Activated B cell treated with CpG ODN at 0.5 μM for 24 hours (primary cell): ENCODE data around the gene GIPC1. TPM values are rescaled to one million over a fixed set of nuclear protein-coding genes. Genes with fewer than 3 reads are reported as not detected.

Experiments used
- ATAC-seq: fragments of 200-7000 bp; cut with Tn5 transposase; one replicate; pipeline ENCODE4 v1.10.0; 2021; ENCODE audit warnings: low read depth, mild to moderate bottlenecking, moderate library complexity
- CTCF ChIA-PET: fragments of 350-600 bp; sonication (Branson Sonifier 250); formaldehyde crosslinking; loops from one replicate; lab custom pipeline; 2021; ENCODE audit warnings: antibody characterized with exemption; lab: Charles Lee
- POLR2A ChIA-PET: fragments of 350-600 bp; sonication (Branson Sonifier 250); formaldehyde crosslinking; loops from one replicate; lab custom pipeline; 2021; ENCODE audit warnings: antibody characterized with exemption; lab: Charles Lee
- DNase-seq: peaks from one replicate; pipeline ENCODE4 v3.0.0; 2022
- H3K27ac Mint-ChIP-seq: one replicate; pipeline ENCODE4 v1.8.0; 2020; ENCODE audit warnings: mixed read lengths
- H3K27me3 Mint-ChIP-seq: one replicate; pipeline ENCODE4 v1.8.0; 2021; ENCODE audit warnings: mixed read lengths
- H3K36me3 Mint-ChIP-seq: one replicate; pipeline ENCODE4 v1.8.0; 2021; ENCODE audit warnings: low read depth, mixed read lengths
- H3K4me1 Mint-ChIP-seq: one replicate; pipeline ENCODE4 v1.8.0; 2021; ENCODE audit warnings: mixed read lengths
- H3K4me3 Mint-ChIP-seq: one replicate; pipeline ENCODE4 v1.8.0; 2020; ENCODE audit warnings: mild to moderate bottlenecking, mixed read lengths
- H3K9me3 Mint-ChIP-seq: one replicate; pipeline ENCODE4 v1.8.0; 2020; ENCODE audit warnings: mixed read lengths
- intact Hi-C: fragments of 100-400 bp; cut with micrococcal nuclease; formaldehyde crosslinking; loops from one replicate; pipeline ENCODE4 v1.15.1; 2024
- total RNA-seq: library from RNA; stranded (reverse); gene quantifications from 2 replicates; pipeline ENCODE4 v1.2.3, GENCODE V29; 2022
- TF ChIP-seq, protein P1 (sequence below): fragments of 200-600 bp; IDR thresholded peaks from one replicate; pipeline ENCODE4 v1.8.0; 2022; ENCODE audit warnings: antibody characterized with exemption, mild to moderate bottlenecking

GIPC1 gene
- total RNA-seq, 1 donor from 2014 or later = 15.3 TPM

DNA sequence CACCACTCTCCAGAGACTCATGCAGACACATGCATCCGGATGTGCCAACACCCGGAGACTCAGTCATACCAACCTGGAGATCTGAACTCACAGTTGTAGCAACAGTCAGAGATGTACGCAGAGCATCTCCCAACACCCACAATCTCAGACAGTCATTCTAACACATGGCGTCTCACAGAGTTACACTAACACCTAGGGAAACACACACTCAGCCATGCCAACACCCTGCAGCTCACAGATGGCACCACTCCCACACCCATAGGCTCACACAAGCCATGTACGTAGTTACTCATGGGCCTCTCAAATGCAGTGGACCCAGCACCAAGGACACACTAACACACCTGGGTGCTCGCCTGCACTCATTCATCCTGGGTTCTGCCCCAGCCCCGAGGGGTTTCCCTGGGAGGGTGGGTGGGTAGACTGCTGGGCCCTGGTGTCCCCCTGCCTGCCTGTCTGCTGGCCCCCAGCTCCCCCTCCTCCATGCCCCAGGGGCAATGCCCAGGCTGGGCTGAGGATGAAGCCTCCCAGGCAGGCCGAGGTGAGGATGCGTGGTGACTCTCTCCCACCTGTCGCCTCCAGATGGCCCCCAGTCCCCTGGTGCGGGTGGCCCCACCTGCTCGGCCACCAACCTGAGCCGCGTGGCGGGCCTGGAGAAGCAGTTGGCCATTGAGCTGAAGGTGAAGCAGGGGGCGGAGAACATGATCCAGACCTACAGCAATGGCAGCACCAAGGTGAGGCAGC, 52.9 kb downstream of the GIPC1 start:
- Mint-ChIP-seq H3K4me1 (peaks cover 31% of the 10 kb centered on the region), H3K36me3 (peaks cover 60% of the 10 kb centered on the region), H3K9me3 (no peaks in the 10 kb centered on the region), H3K4me3 (no peak overlapping the region), H3K27me3 (no peaks in the 10 kb centered on the region), H3K27ac (no peak overlapping the region)
- DNase-seq (no peak), ATAC-seq (no peak)
- ChIA-PET POLR2A (no interaction called here), CTCF (interaction anchor here (0.6 kb wide), 1 partner anchor 82 kb away, joined by 5 read pairs; no protein-coding TSS in a partner anchor)
- TF ChIP-seq, protein P1, sequence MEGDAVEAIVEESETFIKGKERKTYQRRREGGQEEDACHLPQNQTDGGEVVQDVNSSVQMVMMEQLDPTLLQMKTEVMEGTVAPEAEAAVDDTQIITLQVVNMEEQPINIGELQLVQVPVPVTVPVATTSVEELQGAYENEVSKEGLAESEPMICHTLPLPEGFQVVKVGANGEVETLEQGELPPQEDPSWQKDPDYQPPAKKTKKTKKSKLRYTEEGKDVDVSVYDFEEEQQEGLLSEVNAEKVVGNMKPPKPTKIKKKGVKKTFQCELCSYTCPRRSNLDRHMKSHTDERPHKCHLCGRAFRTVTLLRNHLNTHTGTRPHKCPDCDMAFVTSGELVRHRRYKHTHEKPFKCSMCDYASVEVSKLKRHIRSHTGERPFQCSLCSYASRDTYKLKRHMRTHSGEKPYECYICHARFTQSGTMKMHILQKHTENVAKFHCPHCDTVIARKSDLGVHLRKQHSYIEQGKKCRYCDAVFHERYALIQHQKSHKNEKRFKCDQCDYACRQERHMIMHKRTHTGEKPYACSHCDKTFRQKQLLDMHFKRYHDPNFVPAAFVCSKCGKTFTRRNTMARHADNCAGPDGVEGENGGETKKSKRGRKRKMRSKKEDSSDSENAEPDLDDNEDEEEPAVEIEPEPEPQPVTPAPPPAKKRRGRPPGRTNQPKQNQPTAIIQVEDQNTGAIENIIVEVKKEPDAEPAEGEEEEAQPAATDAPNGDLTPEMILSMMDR = no peak
- intact Hi-C loops = no loop called here

DNA sequence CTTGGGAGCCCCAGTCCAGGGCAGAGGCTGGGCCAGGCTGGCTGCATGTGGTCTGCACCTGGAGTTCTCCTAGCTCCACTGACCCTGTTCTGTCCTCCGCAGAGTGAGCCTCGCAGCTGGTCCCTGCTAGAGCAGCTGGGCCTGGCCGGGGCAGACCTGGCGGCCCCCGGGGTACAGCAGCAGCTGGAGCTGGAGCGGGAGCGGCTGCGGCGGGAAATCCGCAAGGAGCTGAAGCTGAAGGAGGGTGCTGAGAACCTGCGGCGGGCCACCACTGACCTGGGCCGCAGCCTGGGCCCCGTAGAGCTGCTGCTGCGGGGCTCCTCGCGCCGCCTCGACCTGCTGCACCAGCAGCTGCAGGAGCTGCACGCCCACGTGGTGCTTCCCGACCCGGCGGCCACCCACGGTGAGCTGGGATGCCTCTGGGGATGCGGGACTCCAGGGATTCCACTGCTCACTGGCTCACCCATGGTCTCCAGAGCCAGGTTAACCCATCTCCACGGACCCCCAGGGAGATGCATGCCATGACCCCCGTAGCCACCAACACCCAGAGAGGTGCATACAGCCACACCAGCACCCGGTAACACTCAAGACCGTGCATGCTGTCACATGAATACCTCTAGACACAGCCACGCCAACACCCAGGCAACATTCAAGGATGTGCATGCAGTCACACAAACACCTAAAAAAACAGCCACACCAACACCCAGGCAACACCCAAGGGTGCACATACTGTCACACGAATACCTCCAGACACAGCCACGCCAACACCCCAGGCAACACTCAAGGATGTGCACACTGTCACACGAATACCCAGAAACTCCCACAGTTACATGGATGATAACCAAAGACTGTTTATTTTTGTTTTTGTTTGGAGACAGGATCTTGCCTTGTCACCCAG, 54.6 kb downstream of the GIPC1 start:
- ChIA-PET POLR2A (no interaction called here), CTCF (no interaction called here)
- Mint-ChIP-seq H3K4me3 (peak overlapping the region; percentile 3), H3K9me3 (no peaks in the 10 kb centered on the region), H3K4me1 (peaks cover 32% of the 10 kb centered on the region), H3K36me3 (peaks cover 49% of the 10 kb centered on the region), H3K27ac (peak overlapping the region; percentile 88), H3K27me3 (no peaks in the 10 kb centered on the region)
- ATAC-seq (no peak), DNase-seq (no peak)
- intact Hi-C loops = no loop called here
- TF ChIP-seq, protein P1 = no peak

DNA sequence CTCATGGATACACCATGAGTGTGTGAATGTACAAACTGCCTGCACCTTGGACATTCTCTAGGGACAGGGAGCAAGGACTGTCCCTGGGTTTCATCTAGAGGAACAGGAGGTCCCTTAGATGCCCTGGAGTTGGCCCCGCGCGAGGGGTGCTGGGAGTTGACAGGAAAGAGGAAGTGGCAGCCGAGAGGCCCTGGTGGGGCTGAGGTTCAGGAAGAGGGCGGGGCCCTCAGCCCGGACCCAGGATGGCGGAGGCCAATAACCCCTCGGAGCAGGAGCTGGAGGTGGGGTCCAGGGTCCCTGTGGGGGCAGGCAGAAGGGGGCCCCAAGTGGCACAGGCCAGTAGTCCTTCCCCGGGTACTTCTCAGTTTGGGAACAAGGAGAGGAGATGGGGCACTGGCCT, 55.9 kb downstream of the GIPC1 start:
- peaks cover 36% of the 10 kb centered on the region for H3K4me1 Mint-ChIP-seq
- H3K27ac Mint-ChIP-seq = peak overlapping the region; percentile 88
- peak overlapping the region; percentile 87 for H3K4me3 Mint-ChIP-seq
- intact Hi-C loops = loop anchor here (1.0 kb wide), 1 partner anchor 8 kb away; no protein-coding TSS in a partner anchor
- H3K9me3 Mint-ChIP-seq = no peaks in the 10 kb centered on the region
- POLR2A ChIA-PET = interaction anchor here (0.6 to 1.0 kb wide), 2 partner anchors 22 to 28 kb away, joined by 3 to 4 read pairs; no protein-coding TSS in a partner anchor
- H3K27me3 Mint-ChIP-seq = no peaks in the 10 kb centered on the region
- CTCF ChIA-PET = no interaction called here
- peaks cover 41% of the 10 kb centered on the region for H3K36me3 Mint-ChIP-seq
- TF ChIP-seq, protein P1 = no peak
- peak; percentile 99 for ATAC-seq
- DNase-seq = peak; percentile 77

DNA sequence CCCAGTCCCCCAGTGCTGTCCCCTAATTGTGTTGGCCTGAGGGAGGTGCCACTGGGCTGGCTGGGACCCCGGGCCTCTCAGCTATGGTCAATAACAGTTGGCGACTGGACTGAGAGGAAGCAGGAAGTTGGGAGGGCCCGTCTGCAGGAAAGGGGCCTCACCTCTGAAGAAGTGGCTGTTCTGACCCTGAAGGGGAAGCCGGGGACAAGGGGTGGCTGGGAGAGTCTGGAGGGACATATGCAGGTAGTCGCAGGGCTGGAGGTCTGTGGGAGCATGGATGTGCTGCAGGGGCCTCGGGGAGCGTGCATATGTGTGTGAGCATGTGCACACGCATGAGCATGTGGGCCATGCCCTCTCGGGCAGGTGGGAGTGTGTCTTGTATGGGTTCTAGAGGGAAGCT, 56.9 kb downstream of the GIPC1 start:
- no peak for DNase-seq
- intact Hi-C loops = no loop called here
- no peaks in the 10 kb centered on the region for H3K9me3 Mint-ChIP-seq
- ATAC-seq = no peak
- H3K27ac Mint-ChIP-seq = peak overlapping the region; percentile 79
- TF ChIP-seq, protein P1 = no peak
- ChIA-PET POLR2A (no interaction called here), CTCF (interaction anchor here (1.0 kb wide), 1 partner anchor 83 kb away, joined by 3 read pairs; no protein-coding TSS in a partner anchor)
- H3K4me3 Mint-ChIP-seq = no peak overlapping the region
- peaks cover 47% of the 10 kb centered on the region for H3K4me1 Mint-ChIP-seq
- H3K27me3 Mint-ChIP-seq = no peaks in the 10 kb centered on the region
- H3K36me3 Mint-ChIP-seq = peaks cover 31% of the 10 kb centered on the region
